K562 (cell line): ENCODE results near the gene BTBD2. TPM values are rescaled to one million over a fixed set of nuclear protein-coding genes. Genes with fewer than 3 reads are reported as not detected.
A peak's percentile ranks its signal among the peaks of the same experiment; 100 is the strongest.

ENCODE experiments used
- ATAC-seq: fragments of 200-7000 bp; cut with Tn5 transposase; 3 replicates; pipeline ENCODE4 v1.9.1; 2020; ENCODE audit warnings: moderate library complexity
- BruUV-seq: library from RNA; stranded (reverse); fragments of 400-500 nt; replicated peaks from 2 replicates; lab custom pipeline; 2021; lab: Mats Ljungman, UMichigan
- CTCF ChIA-PET: fragments of 300-600 bp; formaldehyde crosslinking; extraction: SDS; loops from one replicate; lab custom pipeline; 2021; ENCODE audit warnings: low intra/inter-chr PET ratio; lab: Yijun Ruan, JAX
- POLR2A ChIA-PET: fragments of 300-600, 350-650 bp; sonication (Branson Sonifier 250); formaldehyde crosslinking; extraction: SDS; loops from one replicate; lab custom pipeline; 2021; ENCODE audit warnings: antibody characterized with exemption, inconsistent platforms; lab: Yijun Ruan, JAX
- DNase-seq, 4 experiments: peaks; one replicate each; pipeline versions ENCODE4 v3.0.0 to v3.0.0-alpha.2; 2011 to 2018; ENCODE audit warnings: low spot score in 3 of 4, mixed read lengths in 3 of 4; ENCODE audit errors: extremely low read depth in 1 of 4
- FAIRE-seq: peaks from 2 replicates; lab custom pipeline; 2011; peaks lifted over from hg19 to GRCh38; lab: Jason Lieb, UNC
- H2AFZ ChIP-seq: 2 replicates; pipeline ENCODE4 v1.6.0; 2011; ENCODE audit warnings: low read depth, low read length, control low read depth, inconsistent platforms
- H3K27ac ChIP-seq: fragments of 200-600 bp; 3 replicates; pipeline ENCODE4 v1.8.0; 2011; ENCODE audit warnings: low read depth, mild to moderate bottlenecking, control low read depth, inconsistent platforms, low read length, moderate library complexity, mixed read lengths; ENCODE audit errors: extremely low read depth
- H3K27me3 ChIP-seq, 2 experiments: fragments of 300-600 bp in 1 of 2; 2 replicates in 1 of 2; 3 replicates in 1 of 2; pipeline versions ENCODE4 v1.6.0 to v1.8.0; 2011; ENCODE audit warnings: inconsistent platforms in 2 of 2, low read length in 2 of 2, mild to moderate bottlenecking in 1 of 2, mixed read lengths in 1 of 2, moderate library complexity in 1 of 2; ENCODE audit not compliant: control insufficient read depth in 2 of 2, insufficient read depth in 2 of 2
- H3K36me3 ChIP-seq: fragments of 300-600 bp; 3 replicates; pipeline ENCODE4 v1.8.0; 2011; ENCODE audit warnings: mild to moderate bottlenecking, low read length, inconsistent platforms; ENCODE audit not compliant: control insufficient read depth, insufficient read depth
- H3K4me1 ChIP-seq, 2 experiments: fragments of 200-600 bp in 1 of 2; replicated peaks in 1 of 2; 2 replicates in 1 of 2; 3 replicates in 1 of 2; pipeline versions ENCODE4 v1.5.1 to v1.8.0; 2011; ENCODE audit warnings: inconsistent platforms in 2 of 2, low read length in 2 of 2, mild to moderate bottlenecking in 1 of 2, mixed read lengths in 1 of 2, moderate library complexity in 1 of 2; ENCODE audit not compliant: control insufficient read depth in 2 of 2, insufficient read depth in 2 of 2
- H3K4me2 ChIP-seq: 2 replicates; pipeline ENCODE4 v1.6.1; 2011; ENCODE audit warnings: low read length, control low read depth, inconsistent platforms, mixed read lengths; ENCODE audit not compliant: insufficient read depth
- H3K4me3 ChIP-seq: fragments of 200-600 bp; sonication (generic), shearing (Covaris generic); 2 replicates; pipeline ENCODE4 v1.5.1; 2016; ENCODE audit warnings: control low read depth, inconsistent platforms
- H3K79me2 ChIP-seq: fragments of 200-600 bp; 3 replicates; pipeline ENCODE4 v1.8.0; 2011; ENCODE audit warnings: low read length, inconsistent platforms; ENCODE audit not compliant: control insufficient read depth, insufficient read depth
- H3K9ac ChIP-seq, 2 experiments: 2 replicates each; pipeline versions ENCODE4 v1.6.0 to v1.6.1; 2011; ENCODE audit warnings: low read depth in 2 of 2, low read length in 2 of 2, control low read depth in 1 of 2, inconsistent platforms in 1 of 2, mild to moderate bottlenecking in 1 of 2, mixed read lengths in 1 of 2; ENCODE audit not compliant: insufficient read depth in 1 of 2
- H3K9me1 ChIP-seq: one replicate; pipeline ENCODE4 v1.6.0; 2011; ENCODE audit warnings: inconsistent platforms, mild to moderate bottlenecking, low read length, moderate library complexity; ENCODE audit not compliant: control insufficient read depth, insufficient read depth
- H3K9me3 ChIP-seq: replicated peaks from 2 replicates; pipeline ENCODE4 v1.5.1; 2011; ENCODE audit warnings: low read depth, low read length, inconsistent platforms; ENCODE audit not compliant: control insufficient read depth, insufficient read depth
- H4K20me1 ChIP-seq: replicated peaks from 2 replicates; pipeline ENCODE4 v1.6.1; 2011; ENCODE audit warnings: low read length, inconsistent platforms, mixed read lengths; ENCODE audit not compliant: control insufficient read depth, insufficient read depth
- BCOR ChIP-seq: fragments of 450-650 bp; IDR thresholded peaks from 2 replicates; pipeline ENCODE4 v1.6.1; 2016
- KLF13 ChIP-seq: fragments of 450-650 bp; IDR thresholded peaks from 2 replicates; pipeline ENCODE4 v1.6.1; 2016; ENCODE audit warnings: missing genetic modification characterization, low read depth, mild to moderate bottlenecking, missing compliant biosample characterization, moderate library complexity, borderline replicate concordance
- NELFE ChIP-seq: IDR thresholded peaks from 2 replicates; pipeline ENCODE4 v1.6.1; 2011; ENCODE audit warnings: mild to moderate bottlenecking; ENCODE audit not compliant: insufficient read depth, insufficient read length
- POLR2G ChIP-seq: fragments of 200-400 bp; formaldehyde crosslinking; IDR thresholded peaks from 2 replicates; pipeline ENCODE4 v1.6.1; 2017; ENCODE audit warnings: low read depth, mild to moderate bottlenecking, antibody characterized with exemption, low read length, moderate library complexity
- THRB ChIP-seq: fragments of 450-650 bp; formaldehyde crosslinking; conservative IDR thresholded peaks from 2 replicates; pipeline ENCODE4 v1.4.0; 2022; ENCODE audit warnings: mild to moderate bottlenecking, missing genetic modification characterization
- ZBTB5 ChIP-seq: fragments of 450-650 bp; IDR thresholded peaks from 2 replicates; pipeline ENCODE4 v1.6.1; 2017; ENCODE audit warnings: antibody characterized with exemption
- WGBS: fragments of 100-300 bp; shearing (Covaris generic); methylation state at CpG from one replicate; pipeline ENCODE4 v1.1.6; 2016; ENCODE audit warnings: low coverage, mixed read lengths; ENCODE audit not compliant: insufficient coverage; ENCODE audit errors: missing lambda C conversion rate; 5-methylcytosine and 5-hydroxymethylcytosine counted together
- in situ Hi-C: fragments of 300-500 bp; cut with MboI; formaldehyde crosslinking; loops from 4 replicates; pipeline ENCODE4 v1.15.0; 2018; ENCODE audit warnings: inconsistent platforms, mixed read lengths
- intact Hi-C: fragments of 100-400 bp; cut with micrococcal nuclease; formaldehyde crosslinking; loops from 2 replicates; pipeline ENCODE4 v1.14.2; 2022
- polyA plus RNA-seq, 8 experiments: library from polyadenylated mRNA; depleted of rRNA in 4 of 8; stranded (reverse) in 5 of 8; unstranded in 3 of 8; fragments of >200 nt; fragmentation: Nextera tagmentation in 2 of 8; fragmentation: Illumina TruSeq in 1 of 8; extraction: Ambion mirVana in 2 of 8; extraction: Trizol in 1 of 8; gene quantifications; 2 replicates each; pipeline versions ENCODE4 v1.2.1 to v1.2.3, GENCODE V29; 2011 to 2014; ENCODE audit warnings: inconsistent platforms in 1 of 8, missing spikeins in 1 of 8
- total RNA-seq, 7 experiments: library from RNA; depleted of rRNA in 6 of 7; stranded (reverse); fragments of >200 nt in 6 of 7; fragmentation: Illumina TruSeq in 2 of 7; extraction: Trizol in 2 of 7; gene quantifications; 2 replicates each; pipeline versions ENCODE4 v1.2.1 to v1.2.3, GENCODE V29; 2011 to 2021; ENCODE audit warnings: low replicate concordance in 1 of 7

BTBD2 gene
- total and polyA plus RNA-seq, 9 of the 15 experiments (the other 6 are each of a cell fraction or from before 2014, with no cell fraction given): 0.10 to 15.6 (median 6.9) TPM

- intact Hi-C loops: no loop called here
- DNase-seq: no peak
- 67% methylated on average over 3 of the region's 6 CpGs for WGBS
- H3K79me2 ChIP-seq: no peaks in the 10 kb centered on the region
- ATAC-seq: no peak
- H3K4me2 ChIP-seq: no peak overlapping the region
- H3K4me1 ChIP-seq: peaks cover 3 to 43% of the 10 kb centered on the region in 2 experiments; a peak in 3 of 5 replicates
- in situ Hi-C loops: no loop called here
- H3K4me3 ChIP-seq: no peak overlapping the region
- no peaks in the 10 kb centered on the region for H3K27me3 ChIP-seq
- no peak overlapping the region for H3K27ac ChIP-seq
- CTCF ChIA-PET: no interaction called here
- no peak overlapping the region for H2AFZ ChIP-seq
- no peaks in the 10 kb centered on the region for H3K9me1 ChIP-seq
- BruUV-seq: no TSS peak
- H3K36me3 ChIP-seq: peaks cover 8% of the 10 kb centered on the region; the same call in 1 of the 3 replicates
- no peak for FAIRE-seq
- POLR2A ChIA-PET: interaction anchor here (1.0 to 1.6 kb wide), 2 partner anchors 15 to 26 kb away, joined by 3 to 6 read pairs; no protein-coding TSS in a partner anchor
- peak overlapping the region in 1 of 2 experiments; percentile 58; a peak in 2 of 4 replicates for H3K9ac ChIP-seq
- no peaks in the 10 kb centered on the region for H4K20me1 ChIP-seq
- H3K9me3 ChIP-seq: peaks cover 7% of the 10 kb centered on the region
- TF ChIP-seq KLF13 (tag) (no peak), THRB (CRISPR knock-in tag) (no peak), ZBTB5 (no peak), NELFE (no peak), BCOR (peak; percentile 61; the same call in 1 of the 2 replicates), POLR2G (no peak)
Observed at GRCh38 chr19:2033115-2033824, 17.8 kb upstream of the BTBD2 start.
